Fibroblast of skin of back (primary cell): ENCODE data around the gene CCR9.

Source experiments
- DNase-seq: peaks from one replicate; pipeline ENCODE4 v3.0.0-alpha.2; 2013

CCR9 gene

DNA sequence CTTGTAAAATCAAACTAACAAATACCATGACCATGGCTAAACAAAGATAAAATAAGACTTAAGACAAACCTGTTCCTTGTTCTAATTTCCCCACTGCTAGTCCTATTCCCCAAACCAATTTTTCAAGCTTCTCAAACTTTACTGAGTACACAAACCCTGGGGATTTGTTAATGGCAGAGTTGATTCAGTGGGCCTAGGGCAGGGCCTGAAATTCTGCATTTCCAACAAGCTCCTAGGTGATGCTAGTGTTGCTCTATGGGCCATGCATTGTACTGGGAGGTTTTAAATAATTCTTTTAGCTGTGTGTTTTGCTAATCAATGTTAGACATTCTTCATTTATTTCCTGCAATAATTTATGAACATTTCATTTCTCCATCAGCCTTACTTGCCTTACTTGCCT, 13.3 kb upstream of the CCR9 start:
- DNase-seq = no peak

DNA sequence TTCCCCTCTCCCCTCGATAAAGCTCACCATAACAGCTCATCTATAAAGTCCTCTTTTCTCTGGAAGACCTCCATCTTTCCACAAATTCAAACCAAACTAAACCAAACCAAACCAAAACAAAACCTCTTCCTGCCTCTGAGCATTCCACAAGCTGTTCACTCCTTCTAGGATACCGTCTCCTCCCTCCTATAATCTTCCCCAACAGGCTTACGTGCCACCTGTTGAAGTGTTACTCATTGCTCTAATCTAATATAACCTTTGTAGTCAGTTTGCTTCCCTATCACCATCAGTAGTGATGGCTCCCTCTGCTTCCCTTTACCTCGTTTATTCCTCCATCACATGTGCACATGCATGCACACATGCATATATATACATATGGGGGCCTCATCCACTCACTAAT, 12.7 kb upstream of the CCR9 start:
- no peak for DNase-seq

DNA sequence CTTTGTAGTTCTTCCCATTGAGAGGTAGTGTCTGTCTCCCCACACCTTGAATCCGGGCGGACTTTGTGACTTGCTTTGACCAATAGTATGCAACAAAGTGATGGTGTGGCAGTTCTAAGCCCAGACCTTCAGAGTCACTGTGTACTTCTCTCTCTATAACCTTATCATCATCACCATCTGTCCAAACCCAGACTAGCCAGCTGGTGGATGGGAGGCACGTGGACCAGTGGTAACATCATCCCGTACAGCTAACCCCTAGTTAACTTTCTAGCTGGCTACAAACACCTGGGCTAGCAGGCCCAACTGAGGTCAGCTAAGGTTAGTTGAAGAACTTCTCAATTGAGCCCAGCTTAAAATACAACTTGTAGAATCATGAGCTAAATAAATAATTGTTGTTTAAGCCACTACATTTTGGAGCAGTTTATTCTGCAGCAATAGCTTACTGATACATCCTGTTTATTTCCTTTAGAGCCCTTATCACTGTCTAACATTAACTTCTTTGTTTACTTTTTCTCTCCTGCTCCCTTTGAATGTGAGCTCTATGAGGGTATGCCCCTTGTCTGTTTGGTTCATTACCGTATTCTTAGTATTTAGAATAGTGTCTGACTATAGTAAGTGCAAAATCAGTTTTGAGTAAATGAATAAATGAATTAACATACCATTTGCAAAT, 11.5 kb upstream of the CCR9 start:
- no peak for DNase-seq

DNA sequence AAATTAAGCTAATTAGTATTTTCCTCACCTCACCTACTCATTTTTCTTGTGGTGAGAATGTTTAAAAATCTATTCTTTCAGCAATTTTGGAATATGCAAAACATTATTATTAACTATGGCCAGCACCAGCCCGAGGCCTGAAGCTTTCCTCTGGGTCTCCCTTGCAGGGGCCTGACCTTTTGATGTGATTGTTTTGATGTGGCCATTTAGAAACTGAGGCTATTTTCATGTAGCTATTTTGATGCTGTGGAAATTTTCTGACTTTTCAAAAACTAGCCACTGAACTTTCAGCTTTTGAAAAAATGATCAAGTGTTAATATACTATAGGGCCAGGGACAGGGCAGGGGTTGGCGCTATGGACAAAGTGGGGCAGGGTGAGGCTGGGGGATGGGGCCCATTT, 8.2 kb upstream of the CCR9 start:
- DNase-seq = no peak

DNA sequence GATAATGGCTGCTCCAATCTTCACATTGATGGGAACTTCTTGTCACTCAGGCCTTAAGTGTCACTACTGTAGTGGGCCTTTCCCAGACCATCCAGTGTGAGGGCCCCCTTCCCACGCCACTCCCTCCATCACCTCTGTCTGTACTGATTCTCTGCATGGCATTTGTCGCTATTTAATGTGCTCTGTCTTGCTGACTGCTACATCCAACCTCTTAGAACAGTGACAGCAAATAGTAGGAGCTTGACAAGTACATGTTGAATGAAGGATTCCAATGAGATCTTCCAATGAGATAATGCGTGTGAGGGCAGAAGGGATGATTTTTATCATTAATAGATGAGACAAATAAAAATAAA, 5.6 kb upstream of the CCR9 start:
- no peak for DNase-seq

DNA sequence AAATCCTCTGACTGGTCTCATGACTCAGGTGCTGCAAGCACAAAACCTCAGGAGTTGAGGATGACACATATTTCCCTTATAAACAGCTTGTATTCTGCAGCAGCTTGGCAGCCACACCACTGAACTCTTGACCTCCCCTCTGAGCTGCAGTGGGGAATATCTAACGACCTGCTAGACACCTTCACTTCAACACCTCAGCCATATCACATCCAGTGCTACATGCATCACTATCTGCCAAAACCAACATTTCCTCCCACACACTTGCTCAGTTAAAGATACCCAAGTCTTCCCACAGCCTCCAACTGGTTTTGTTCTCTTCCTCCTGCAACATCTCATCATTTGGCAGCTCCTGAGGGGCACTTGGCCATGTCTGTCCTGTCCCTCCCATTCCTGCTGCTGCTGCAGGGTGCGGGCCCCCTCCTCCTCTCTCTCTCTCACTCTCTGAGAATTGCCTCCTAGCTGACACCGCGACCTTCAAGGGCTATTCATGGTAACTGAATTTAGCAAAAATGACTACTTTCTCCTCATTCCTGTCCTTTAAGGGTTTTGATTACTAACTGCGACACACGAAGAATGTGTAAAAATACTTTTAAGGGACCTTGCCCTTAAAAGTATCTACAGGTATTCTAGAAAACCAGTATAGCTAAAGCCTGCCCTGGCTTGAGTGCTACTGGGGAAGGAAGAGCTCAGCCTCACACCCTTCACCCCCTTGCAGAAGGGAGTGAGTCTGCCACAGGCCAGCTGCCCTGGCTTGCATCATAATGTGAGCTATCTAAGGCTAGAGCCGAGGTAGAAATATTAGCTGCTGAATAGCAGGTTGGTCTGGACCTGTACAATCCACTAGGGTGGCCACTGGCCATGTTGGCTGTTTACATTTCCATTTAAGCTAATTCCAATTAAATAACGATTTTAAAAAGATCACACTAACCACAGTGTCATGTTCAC, 5.0 kb upstream of the CCR9 start:
- DNase-seq = no peak

DNA sequence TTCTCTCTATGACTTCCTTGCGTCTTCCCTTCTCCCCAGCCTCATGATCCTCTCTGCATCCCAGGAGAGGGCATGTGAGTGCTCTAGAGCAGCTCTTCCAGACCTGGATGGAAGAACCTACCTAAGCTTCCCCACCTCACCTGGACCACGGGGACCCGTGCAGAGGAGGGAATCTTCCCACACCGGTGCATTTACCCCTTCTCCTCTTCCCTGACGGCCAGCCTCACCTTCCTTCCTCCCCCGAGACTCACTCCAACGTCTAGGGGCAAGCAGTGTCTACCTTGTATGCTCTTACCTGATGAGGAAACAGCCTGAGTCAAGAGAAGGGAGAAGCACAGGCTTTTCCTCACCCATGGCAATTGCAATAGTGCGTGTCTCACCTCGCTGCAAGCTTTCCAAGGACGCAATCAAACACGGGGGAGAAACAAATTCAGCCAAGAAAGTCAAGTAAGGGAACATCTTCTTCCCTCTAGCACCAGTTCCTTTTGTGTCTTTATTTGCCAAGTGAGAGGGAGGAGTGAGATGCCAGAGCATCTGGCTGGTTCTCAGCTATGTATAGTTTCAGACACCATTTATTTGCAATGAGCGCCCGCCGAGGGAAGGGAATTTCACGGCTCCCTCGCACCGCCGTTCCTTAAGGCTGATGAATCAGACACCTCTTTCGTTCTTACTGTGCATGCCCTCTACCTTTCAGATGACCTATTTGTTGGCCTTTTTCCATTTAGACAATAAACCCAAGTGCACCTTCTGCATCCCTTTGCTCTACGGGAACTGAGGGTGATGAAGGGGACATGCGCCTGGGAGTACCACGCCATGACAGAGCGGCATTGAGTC, 1.8 kb upstream of the CCR9 start:
- DNase-seq = no peak

DNA sequence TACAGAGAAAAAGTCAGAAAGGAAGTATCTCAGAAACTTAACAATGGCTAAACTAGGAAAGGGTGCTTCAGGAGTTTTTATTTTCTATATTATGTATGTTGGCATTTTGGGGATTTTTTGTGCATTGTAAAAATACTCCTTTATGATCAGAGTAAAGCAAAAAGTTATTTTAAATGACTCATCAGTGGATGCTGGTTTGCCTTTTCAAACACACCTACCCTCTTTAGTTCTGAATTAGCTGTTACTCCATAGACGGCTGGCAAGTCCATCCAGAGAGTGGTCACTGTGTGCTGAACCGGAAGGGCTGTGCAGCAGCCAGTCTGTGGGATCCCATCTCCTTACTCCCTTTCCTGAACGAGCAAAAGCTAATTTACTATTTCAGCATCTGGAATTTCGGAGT, 942 bp downstream of the CCR9 start:
- DNase-seq = no peak

DNA sequence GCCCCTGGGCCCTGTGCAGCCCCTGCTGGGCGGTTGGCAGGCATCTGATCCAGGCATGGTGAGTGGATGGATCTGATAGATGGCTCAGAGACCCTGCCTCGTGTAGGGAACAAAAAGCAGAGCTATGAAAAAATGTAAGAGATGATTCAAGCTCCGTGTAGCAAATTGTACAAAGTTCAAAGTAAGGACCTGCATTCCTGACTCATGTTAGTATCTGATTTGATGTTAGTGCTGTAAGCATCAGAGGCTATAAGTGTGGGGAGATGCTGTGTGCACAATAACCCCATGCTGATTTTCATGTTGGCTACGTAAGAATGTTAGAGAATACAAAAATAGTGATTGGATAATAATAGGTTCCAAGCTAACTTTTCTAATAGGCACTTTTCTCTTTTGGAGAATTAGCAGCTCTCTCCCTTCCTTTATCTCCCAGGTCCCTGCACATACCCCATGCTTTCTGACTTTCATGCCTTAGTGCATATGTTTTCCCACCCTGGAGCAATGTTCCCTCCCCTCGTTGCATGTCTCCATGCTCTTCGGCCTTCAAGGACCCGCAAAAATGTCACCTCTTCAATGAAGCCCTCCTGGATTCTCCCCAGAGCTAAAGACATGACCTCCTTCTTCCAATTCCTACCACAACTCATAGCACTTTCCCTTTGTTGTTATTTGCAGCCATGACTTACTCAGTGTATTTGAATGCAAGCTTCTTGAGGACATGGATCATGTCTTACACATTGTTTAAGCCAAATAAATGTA, 1.6 kb downstream of the CCR9 start:
- DNase-seq = no peak

DNA sequence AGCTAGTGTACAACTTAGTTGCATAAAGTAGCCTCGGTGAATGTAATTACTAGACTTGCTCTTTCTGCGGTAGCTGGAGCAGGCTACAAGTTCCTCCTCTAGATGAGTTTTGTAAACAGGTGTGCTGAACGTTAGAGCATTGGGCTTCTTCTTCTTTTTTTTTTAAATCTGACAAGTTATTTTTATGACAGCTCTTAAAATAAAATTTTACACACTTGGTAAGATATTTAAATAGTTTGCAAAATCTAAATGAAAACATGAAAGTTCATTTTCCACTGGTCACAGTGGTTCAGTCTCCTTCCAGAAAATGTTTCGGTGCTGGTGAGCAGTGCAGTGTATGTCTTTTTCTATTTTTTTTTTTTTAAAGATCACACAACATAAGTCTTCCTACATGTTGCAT, 3.0 kb downstream of the CCR9 start:
- DNase-seq = no peak

DNA sequence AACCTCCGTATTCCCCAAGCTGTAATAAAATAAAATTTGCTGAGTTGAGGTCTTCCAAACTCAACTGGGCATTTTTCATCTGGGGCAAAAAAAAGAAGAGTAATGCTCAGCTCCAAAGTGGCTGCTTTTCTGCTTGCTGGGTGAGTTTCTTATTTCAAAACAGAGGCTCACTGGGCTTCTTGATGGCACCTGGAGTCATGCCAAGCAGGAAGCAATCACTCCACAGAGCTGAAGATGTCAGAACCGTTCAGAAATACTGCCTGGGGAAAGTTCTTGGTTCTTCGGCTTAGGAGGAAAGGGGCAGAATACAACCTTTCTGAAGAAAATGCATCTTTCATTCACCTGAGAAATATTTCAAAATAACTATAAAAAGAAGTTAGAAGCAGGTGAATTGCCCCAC, 4.1 kb downstream of the CCR9 start:
- no peak for DNase-seq

DNA sequence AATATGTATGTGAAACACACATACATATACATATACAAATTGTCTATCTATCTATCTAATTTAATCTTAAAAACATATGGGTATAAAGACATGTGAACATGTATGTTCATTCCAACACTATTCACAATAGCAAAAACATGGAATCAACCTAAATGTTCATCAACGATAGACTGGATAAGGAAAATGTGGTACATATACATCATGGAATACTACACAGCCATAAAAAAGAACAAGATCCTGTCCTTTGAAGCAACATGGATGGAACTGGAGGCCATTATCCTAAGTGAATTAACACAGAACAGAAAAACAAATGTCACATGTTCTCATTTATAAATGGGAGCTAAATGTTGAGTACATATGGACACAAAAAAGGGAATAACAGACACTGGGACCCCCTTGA, 5.8 kb downstream of the CCR9 start:
- DNase-seq = no peak

DNA sequence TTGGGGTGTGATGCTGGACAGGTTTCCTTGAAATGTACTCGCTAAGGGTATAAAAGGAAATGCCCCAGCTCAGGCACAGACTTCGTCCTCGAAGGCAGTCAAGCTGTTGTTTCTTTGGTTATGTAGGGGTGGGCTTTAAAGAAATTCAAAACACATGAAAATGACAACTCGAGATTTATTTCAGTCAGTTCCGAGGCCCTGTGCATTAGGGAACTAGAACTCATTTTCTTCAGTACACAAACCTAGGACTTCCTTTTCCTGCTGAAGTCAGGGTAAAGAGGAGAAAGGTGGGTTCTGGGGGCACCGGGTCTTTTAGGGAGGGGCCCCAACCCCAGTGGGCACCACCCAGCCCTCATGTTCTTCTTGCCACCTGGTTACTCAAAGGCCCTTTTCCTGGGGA, 7.7 kb downstream of the CCR9 start:
- no peak for DNase-seq

DNA sequence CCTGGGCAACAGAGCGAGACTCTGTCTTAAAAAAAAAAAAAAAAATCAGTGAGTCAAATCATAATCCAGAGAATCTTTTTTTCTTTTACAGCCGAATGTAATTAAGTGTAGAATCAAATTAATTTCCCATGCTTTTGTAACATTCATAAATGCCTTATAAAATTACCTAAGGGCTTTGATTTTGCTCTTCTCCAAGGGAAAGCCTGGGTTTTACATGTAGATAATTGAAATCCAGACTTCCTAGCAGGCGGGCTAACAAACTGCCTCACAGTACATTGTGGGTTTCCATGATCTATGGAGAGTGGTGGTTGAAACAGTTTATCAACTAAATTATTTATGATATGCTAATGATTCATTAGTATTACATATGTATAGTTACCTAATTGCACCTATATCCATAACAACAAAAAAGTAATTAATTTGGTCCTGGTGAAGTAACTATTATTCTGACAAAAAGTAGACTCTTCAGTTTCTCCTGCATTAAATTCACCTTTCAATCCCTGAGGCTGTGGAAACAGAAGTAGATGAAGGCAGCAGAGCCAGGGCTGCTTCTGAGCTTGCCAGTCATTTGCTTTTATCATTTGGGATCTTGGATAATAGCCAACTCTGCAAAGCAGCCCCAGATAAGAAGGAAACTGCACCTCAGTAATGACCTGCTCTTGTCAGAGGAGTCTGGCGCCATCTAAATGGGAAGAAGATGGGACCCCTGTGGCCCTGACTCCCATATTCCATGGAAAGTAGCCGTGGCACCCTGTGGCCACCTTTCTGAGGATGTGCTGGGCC, 9.5 kb downstream of the CCR9 start:
- no peak for DNase-seq

DNA sequence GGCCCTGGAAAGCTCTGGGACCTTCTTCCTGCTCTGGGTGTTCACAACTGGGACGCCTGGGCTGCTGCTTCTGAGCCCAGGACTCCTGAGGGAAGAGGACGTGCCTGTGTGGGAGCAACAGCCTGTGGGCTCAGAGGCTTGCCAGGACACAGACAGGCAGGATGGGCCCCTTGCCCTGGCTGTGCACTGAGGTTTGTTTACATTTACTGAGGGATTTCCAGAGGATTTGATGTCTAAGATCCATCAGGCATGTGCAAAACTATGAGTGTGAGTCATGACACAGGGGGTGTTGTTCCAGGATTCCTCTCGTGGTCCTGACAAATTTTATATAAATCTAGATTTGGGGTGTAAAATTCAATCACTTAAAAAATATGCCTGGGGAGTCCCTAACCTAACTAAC, 10.6 kb downstream of the CCR9 start:
- DNase-seq = peak; percentile 62

DNA sequence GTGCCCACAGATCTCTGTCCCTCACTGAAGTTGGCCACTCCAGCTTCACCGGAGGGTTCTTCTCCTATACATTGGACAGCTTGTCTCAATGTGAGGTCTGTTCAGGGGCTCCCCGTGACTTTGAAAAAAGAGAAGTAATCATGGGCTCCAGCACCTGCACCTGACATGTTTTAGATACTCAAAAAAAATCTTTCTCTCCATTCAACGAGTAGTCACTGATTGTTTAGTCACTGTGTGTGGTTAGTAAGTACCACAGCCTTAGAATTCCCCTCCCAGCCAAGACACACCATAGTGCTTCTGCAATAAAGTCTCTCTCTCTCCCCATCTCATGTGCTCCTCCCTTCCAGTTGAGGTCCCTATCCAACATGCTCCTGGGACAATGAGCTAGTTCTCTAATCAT, 18.6 kb downstream of the CCR9 start:
- DNase-seq = no peak

DNA sequence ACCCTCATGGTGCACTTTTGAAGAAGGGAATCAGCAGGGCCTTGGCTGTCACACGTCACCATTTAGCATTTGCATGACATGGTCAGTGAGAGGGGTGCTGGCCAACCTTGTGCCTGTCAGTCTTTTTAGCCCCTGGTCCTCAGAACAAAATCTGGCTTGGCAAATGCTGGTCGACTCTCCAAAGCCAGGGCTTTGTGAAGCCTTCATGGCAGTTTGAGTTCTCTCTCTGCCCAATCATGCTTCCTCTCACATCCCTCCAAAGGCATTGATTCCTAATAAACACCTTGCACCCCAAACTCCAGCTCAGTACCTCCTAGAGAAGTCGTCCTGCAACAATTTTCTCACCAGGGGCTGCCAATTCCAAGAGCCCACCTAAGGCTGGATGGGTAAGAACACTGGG, 19.4 kb downstream of the CCR9 start:
- DNase-seq = no peak

DNA sequence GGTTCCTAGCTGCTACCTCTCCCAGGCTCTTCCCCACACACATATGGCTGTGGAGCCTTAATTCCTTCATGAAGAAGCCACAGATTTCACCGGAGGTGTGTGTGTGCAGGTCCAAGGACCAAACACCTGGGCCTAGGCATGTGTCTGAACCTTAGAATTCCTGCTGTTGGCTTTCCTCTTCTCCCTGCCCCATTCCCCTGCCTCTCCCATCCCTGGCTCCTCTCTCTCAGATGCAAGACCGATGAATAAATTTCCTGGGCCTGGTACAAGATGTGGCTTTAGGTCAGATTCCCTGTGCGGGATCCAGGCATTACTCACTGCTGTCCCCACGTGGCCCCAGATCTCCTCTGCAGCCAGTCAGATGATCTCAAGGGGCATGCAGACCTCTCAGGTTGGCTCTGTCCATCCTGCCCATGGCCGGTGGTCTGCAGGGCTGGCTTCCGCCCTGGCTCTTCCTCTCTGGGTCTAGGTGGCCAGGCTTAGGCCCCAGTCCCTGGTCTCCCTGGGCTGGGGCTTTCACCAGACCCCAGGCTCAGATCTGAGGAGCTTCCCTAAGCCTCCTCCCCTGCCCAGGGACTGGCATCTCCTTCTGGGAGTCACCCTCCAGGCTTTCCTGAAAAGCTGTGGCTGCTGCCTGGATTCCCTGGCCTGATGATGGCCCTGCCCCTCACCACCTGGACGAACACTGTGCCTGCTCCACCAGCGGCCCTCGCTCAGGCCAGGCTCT, 20.5 kb downstream of the CCR9 start:
- peak; percentile 43 for DNase-seq

DNA sequence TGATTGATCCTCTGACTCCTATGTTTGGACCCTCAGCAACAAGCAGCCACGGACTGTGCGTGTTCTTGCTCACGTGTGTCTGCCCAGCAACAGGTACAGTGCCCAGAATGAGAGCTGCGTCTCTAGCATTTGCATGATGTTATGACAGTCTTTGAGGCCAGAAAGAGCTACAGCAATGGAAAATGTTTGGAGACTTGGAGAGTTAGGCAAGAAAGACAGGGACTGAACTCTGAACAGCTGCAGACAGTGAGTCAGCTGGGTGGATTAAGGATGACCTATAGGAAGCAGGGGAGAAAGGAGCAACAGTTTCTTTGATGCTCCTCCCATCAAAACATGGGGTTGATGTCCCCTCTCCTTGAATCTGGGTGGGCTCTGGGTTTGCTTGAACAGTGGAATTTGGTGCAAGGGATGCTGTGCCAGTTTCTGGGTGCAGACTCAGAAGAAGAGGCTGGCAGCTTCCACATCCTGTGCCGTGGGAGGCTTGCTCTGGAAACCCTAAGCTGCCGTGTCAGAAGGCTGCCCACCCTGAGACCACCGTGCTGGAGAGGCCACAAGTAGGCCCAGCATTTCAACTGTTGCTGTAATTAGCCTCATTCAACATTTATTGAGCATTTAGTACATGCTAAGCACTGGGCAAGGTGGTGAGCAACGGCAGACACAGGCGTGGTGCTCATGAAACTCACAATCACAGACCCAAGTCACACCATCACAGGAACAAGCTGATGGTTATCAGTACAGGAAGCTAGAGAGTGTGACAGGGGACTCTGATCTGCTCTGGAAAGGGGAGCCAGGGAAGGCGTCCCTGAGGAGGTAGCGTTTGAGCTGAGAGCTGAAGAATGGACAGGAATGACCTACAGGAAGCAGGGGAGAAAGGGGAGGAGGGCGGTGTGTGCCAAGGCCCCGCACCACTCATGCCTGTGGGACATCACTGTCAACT, 21.7 kb downstream of the CCR9 start:
- DNase-seq = peak; percentile 15

DNA sequence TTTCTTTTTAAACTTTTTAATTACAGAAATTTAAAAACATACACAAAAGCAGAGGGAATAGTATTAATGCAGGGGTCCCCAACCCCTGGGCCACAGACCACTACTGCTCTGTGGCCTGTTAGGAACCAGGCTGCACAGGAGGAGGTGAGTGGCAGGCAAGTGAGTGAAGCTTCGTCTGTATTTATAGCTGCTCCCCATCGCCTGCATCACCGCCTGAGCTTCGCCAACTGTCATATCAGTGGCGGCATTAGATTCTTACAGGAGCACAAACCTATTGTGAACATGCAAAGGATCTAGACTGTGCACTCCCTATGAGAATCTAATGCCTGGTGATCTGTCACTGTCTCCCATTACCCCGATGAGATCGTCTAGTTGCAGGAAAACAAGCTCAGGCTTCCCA, 22.4 kb downstream of the CCR9 start:
- DNase-seq = no peak
